ENCODE data around the gene C2CD4A.

- TF ChIP-seq SMC3 (IDR thresholded peaks at IDR 0.05; ENCODE audit: low read depth, low read length) = no peak
- TF ChIP-seq MXI1 (IDR thresholded peaks at IDR 0.05; ENCODE audit: low read depth, low read length) = no peak
- no peak for TF ChIP-seq CTCF (IDR thresholded peaks at IDR 0.05)
Measured at GRCh38 chr15:62050115-62050514, 16.7 kb upstream of the C2CD4A start.

All from SK-N-SH (cell line).